ENCODE measurements around the gene PGR.

The PGR gene

GRCh38 chr11:101133190-101133589 is 3.6 kb upstream of the PGR start:
- Histone ChIP-seq H3K4me3 (ENCODE audit: insufficient read depth, low read length, poor library complexity, severe bottlenecking) (no peak overlapping the region), H3K27ac (ENCODE audit: low read depth, low read length) (no peak overlapping the region), H3K9ac (ENCODE audit: low read length) (no peak overlapping the region), H3K9me3 (ENCODE audit: insufficient read depth, low read length) (no peaks in the 10 kb centered on the region), H3K27me3 (ENCODE audit: low read length) (no peaks in the 10 kb centered on the region), H2AFZ (ENCODE audit: low read depth, low read length, severe bottlenecking) (no peak overlapping the region), H3K79me2 (ENCODE audit: insufficient read depth, low read length) (no peaks in the 10 kb centered on the region), H4K20me1 (ENCODE audit: low read depth, low read length) (no peaks in the 10 kb centered on the region), H3K9me2 (replicated peaks; ENCODE audit: insufficient read depth, low read length) (no peaks in the 10 kb centered on the region), H3K36me3 (ENCODE audit: low read length) (no peaks in the 10 kb centered on the region), H3F3A (ENCODE audit: insufficient read depth) (no peaks in the 10 kb centered on the region), H3K4me2 (ENCODE audit: low read depth, low read length, poor library complexity, severe bottlenecking) (no peak overlapping the region)
- no peak for TF ChIP-seq EZH2phosphoT487 (conservative IDR thresholded peaks at IDR 0.05; ENCODE audit: low read length)
- TF ChIP-seq CTCF (IDR thresholded peaks at IDR 0.05; ENCODE audit: insufficient read depth, low read length, poor library complexity, severe bottlenecking): no peak

- TF ChIP-seq EZH2phosphoT487 (conservative IDR thresholded peaks at IDR 0.05; ENCODE audit: low read length) (no peak), CTCF (IDR thresholded peaks at IDR 0.05; ENCODE audit: insufficient read depth, low read length, poor library complexity, severe bottlenecking) (no peak)
- no peak overlapping the region for H3K4me2 ChIP-seq (ENCODE audit: low read depth, low read length, poor library complexity, severe bottlenecking)
- H3K9me2 ChIP-seq (replicated peaks; ENCODE audit: insufficient read depth, low read length): no peaks in the 10 kb centered on the region
- H3K79me2 ChIP-seq (ENCODE audit: insufficient read depth, low read length): no peaks in the 10 kb centered on the region
- no peaks in the 10 kb centered on the region for H3K9me3 ChIP-seq (ENCODE audit: insufficient read depth, low read length)
- H3F3A ChIP-seq (ENCODE audit: insufficient read depth): no peaks in the 10 kb centered on the region
- no peaks in the 10 kb centered on the region for H4K20me1 ChIP-seq (ENCODE audit: low read depth, low read length)
- no peak overlapping the region for H3K9ac ChIP-seq (ENCODE audit: low read length)
- no peaks in the 10 kb centered on the region for H3K36me3 ChIP-seq (ENCODE audit: low read length)
- H3K27ac ChIP-seq (ENCODE audit: low read depth, low read length): no peak overlapping the region
- no peaks in the 10 kb centered on the region for H3K27me3 ChIP-seq (ENCODE audit: low read length)
- no peak overlapping the region for H3K4me3 ChIP-seq (ENCODE audit: insufficient read depth, low read length, poor library complexity, severe bottlenecking)
- H2AFZ ChIP-seq (ENCODE audit: low read depth, low read length, severe bottlenecking): no peak overlapping the region
These were observed 926 bp downstream of the PGR start for GRCh38 chr11:101128571-101129202.

GRCh38 chr11:101127699-101128570 is 1.7 kb downstream of the PGR start:
- no peaks in the 10 kb centered on the region for H3F3A ChIP-seq (ENCODE audit: insufficient read depth)
- H4K20me1 ChIP-seq (ENCODE audit: low read depth, low read length): no peaks in the 10 kb centered on the region
- no peak overlapping the region for H3K4me3 ChIP-seq (ENCODE audit: insufficient read depth, low read length, poor library complexity, severe bottlenecking)
- H3K9me3 ChIP-seq (ENCODE audit: insufficient read depth, low read length): no peaks in the 10 kb centered on the region
- H3K9me2 ChIP-seq (replicated peaks; ENCODE audit: insufficient read depth, low read length): no peaks in the 10 kb centered on the region
- no peak overlapping the region for H3K27ac ChIP-seq (ENCODE audit: low read depth, low read length)
- H3K9ac ChIP-seq (ENCODE audit: low read length): no peak overlapping the region
- no peak for TF ChIP-seq EZH2phosphoT487 (conservative IDR thresholded peaks at IDR 0.05; ENCODE audit: low read length)
- no peak for TF ChIP-seq CTCF (IDR thresholded peaks at IDR 0.05; ENCODE audit: insufficient read depth, low read length, poor library complexity, severe bottlenecking)
- H2AFZ ChIP-seq (ENCODE audit: low read depth, low read length, severe bottlenecking): no peak overlapping the region
- H3K79me2 ChIP-seq (ENCODE audit: insufficient read depth, low read length): no peaks in the 10 kb centered on the region
- no peaks in the 10 kb centered on the region for H3K36me3 ChIP-seq (ENCODE audit: low read length)
- no peak overlapping the region for H3K4me2 ChIP-seq (ENCODE audit: low read depth, low read length, poor library complexity, severe bottlenecking)
- H3K27me3 ChIP-seq (ENCODE audit: low read length): no peaks in the 10 kb centered on the region

Data from SU-DHL-6 (cell line).